Right renal pelvis (tissue), 4 donors: ENCODE data around the gene HSPB9. TPM values are rescaled to one million over a fixed set of nuclear protein-coding genes. Genes with fewer than 3 reads are reported as not detected.

Experiments
- DNase-seq, 4 donors: peaks; one replicate each; pipeline ENCODE4 v3.0.0-alpha.2; 2013; ENCODE audit warnings: low read depth in 4 of 4, low spot score in 3 of 4, missing footprints in 1 of 4
- polyA plus RNA-seq, 4 donors: library from polyadenylated mRNA; unstranded; fragments of 120-200 nt; gene quantifications; one replicate each; pipeline ENCODE4 v1.2.1, GENCODE V29; 2013; ENCODE audit not compliant: insufficient read length in 4 of 4

The HSPB9 gene
- polyA plus RNA-seq, 4 donors = 0.14 to 0.31 (median 0.21) TPM

DNA sequence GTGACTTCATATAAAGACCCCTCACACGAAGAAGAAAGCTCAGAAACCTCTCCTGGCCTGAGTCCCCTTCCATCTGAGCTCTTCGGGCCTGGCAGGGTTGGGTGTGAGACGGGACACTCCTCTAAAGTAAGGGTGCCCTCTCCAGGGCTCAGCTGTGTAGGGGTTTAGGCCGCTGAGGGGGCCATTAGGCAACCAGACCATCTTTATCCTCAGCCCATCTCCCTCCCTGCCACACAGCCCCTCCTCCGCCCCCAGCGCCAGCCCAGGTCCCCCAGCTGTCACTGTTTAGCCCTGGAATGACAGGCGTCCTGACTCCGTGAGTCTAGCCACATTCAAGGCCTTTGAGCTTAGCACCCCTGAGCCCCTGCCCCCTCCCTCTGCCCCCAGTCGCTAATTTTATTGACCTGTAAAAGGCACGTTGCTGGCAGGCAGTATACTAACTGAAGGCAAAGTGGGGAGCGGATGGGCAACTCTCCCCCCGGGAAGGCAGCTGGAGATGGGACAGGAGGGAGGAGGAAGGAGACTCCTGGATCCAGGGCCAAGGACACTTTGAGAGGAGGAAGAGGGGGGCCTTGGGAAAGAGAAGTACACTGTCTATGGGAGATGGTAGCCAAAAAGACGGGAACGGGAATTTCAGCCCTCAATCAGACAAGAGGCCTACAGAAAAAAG, 23.7 kb upstream of the HSPB9 start:
- DNase-seq = no peak

GRCh38 chr17:42101513-42102292, 20.9 kb upstream of the HSPB9 start:
- no peak for DNase-seq

- no peak for DNase-seq
These were observed 19.2 kb upstream of the HSPB9 start for GRCh38 chr17:42103221-42103954.

DNA sequence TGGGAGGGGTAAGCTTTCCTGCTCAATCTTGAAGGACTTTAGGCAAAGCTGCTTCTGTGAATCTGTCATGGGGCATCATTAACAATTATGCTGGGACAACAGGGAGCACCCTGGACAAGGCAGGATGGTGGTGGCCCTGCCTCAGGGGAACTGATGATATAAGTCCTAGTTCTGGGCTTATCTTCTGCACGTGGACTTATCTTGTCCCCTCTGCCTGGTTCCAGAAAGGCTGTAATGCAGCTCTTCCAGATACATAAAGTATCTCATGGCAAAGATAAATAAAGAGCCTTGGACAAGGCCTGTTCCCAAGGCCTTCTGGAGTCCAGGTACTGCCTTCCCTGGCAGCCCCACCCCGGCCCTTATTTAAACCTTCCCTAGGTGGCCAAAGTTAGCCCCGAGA, 18.3 kb upstream of the HSPB9 start:
- DNase-seq = no peak

GRCh38 chr17:42106009-42106408, 16.6 kb upstream of the HSPB9 start:
- no peak for DNase-seq

DNA sequence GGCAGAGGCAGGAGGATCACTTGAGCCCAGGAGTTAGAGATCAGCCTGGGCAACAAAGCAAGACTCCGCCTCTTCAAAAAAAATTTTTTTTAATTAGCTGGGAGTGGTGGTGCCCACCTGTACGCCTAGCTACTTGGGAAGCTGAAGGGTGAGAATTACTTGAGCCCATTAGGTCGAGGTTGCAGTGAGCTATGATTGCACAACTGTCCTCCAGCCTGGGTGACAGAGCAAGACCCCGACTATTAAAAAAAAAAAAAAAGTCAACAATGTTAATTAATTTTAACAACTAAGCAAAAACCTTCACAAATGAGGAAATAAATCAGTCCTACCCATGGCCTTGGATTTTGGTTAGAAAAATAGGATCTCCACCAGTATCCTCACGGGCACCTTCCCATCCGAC, 15.5 kb upstream of the HSPB9 start:
- DNase-seq = no peak

DNA sequence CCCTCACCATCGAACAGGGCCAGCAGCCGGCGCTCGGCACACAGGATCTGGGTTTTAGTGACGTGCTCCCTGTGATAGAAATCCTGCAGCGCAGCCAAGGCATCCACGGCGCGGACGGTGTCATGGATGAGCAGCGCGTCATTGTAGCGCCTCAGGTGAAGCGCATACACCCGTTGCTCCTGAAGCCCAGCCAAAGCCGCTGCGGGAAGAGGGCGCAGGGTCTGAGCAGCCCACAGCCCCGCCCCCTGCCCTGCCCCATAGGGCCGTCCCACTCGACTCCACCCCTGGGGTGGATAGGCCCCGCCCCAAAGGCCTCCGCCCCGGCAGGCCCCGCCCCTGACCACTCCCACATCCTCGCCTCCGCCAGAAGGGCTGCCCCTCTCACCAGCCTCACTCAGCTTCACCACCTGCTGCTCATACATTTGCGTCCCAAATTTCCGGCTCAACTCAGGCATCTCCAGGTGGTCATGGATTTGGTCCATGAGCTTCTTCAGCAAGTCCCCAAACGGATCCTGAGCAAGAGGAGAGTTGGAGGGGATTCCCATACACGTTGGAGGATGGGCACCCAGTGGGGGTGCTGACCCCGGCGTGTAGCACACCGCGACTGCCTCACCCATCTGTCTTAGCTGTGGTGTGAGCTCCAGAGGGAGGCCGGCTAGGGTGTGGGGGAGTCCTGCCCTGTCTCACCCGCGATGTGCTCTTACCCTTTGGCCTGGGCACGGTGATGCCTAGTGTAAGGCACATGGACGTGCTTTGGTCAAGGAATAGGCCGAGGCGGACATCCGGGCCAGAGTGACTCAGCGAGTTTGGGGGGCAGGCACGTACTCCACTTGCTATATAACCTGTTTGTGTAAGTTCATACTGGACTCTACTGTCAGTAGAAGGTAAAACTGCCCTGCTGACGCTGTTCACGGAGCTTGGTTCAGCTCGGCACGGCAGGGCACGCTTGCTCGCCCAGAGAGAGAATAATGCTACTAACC, 14.7 kb upstream of the HSPB9 start:
- peak; percentile 61 to 67 (median 62) for DNase-seq

DNA sequence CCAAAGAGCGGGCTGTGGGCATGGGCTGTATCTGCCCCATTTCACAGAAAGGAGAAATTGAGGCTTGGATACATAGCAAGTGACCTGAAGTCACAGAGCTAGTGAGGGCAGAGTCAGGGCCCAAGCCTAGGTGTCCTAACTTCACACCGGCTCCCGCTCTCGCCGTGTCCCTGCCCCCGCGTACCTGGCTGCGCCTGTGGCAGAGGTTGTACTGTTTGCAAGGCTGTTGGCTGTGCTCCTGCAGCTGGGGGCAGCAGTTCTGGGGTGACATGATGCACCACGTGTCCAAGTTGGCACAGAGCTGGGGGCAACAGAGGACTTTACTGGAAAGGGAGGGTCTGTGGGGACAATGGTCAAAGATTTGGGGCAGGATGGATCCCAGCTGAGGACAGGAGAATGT, 13.5 kb upstream of the HSPB9 start:
- DNase-seq = no peak

- no peak for DNase-seq
These were observed 12.0 kb upstream of the HSPB9 start for GRCh38 chr17:42110301-42111264.

GRCh38 chr17:42111265-42111636, 11.4 kb upstream of the HSPB9 start:
- no peak for DNase-seq

- DNase-seq = no peak
These were observed 10.6 kb upstream of the HSPB9 start for GRCh38 chr17:42111871-42112551.

DNA sequence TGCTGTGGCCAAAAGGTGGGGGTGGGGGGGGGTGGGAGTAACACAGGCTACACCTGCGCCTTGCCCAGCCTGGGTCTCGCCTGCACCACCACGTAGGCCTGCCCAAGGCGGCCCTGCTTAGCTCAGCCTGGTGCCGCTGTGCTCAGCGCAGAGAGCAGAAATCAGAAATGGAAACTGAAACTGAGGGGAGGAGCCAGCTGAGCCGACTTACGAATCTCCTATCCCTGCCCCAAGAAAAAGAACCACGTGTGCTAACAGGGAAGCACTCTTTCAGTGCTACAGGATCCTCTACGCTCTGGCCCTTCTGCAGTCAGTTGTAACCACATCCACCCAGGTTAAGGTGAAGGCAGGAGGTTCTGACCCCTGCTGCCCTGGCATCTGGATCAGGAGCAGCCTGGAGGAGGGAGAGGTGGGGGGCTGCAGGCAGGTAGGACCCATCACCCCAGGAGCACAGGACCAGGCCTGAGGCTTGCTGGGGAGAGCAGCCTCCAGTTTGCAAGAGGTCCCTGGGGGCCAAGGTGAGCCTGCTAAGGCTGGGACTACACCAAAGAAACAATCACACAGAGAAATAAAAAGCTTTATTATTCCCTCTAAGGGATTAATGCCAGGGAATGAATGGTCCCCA, 9.9 kb upstream of the HSPB9 start, which contains the start of gene DHX58:
Gene DHX58, minus strand, starts transcription at position 163 of the 625 bp plus-strand sequence. CDS start 822 bp downstream, outside the sequence.
- DNase-seq = peak in 3 of 4 donors; percentile 52 to 58 (median 55)

DNA sequence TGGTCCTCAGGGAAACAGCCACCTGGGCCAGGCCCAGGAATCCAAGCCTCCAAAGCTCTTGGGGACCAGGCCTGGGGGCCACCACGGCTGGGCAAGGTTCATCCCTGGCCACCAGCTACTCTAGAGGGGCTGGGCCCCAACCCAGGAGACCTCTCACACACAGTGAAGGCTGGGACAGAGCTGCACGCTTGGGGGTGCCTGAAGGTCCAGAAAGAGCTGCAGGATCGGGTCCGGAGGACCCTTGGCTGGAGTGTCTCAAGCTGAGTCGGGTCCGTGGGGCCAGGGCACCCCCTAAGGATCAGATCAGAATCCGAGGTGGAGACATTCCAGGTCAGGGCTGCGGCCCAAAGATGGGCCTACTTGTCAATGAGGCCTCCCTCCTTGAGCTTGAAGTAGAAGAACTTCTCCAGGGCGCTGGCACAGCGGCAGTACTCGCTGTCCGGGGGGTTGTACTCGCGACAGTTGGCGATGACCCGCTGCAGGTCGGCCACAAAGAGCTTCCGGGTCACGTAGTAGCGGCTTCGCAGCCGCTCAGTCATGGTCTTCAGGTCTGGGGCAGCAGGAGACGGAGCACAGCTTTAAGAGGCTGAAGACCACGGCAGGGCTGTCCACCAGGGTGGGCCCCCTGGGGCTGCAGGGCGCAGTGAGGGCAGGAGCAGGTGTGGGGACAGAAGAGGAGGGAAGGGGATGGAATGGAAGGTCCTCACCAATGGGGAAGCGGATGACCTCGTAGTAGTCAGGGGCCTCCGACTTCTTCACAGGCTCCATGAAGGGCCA, 9.1 kb upstream of the HSPB9 start:
- no peak for DNase-seq

- DNase-seq = no peak
These were observed 8.5 kb upstream of the HSPB9 start for GRCh38 chr17:42114118-42114517.

DNA sequence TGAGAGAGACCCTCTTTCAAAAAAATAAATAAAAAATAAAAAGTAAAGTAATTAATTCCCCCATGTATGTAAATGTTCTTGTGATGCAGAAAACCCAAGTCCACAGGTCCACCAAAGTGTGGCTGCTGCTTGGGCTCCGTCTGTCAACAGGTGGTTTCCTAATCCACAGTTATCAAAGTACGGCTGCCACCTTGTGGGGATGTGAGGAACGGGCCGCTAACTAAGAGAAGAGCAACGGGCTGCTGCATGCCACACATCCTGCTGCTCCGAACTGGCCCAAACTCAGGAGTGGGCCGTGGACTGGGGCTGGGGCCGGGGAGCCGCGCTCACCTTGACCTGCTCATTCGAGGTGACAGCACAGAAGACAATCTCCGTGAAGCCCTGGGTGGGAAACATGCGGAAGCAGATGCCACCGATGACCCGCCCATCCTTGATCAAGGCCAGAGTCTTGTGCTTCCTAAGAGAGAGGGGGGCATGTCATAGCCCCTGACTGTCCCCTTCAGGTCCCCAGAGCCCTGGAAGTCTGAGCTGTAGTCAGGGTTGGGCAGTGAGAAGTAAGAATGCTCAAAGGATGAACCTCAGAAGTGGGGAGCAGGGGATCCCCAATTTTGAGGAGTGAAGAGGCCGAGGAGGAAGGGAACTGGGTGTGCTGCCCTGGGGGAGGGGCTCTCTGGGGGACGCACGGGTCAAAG, 5.8 kb upstream of the HSPB9 start:
- DNase-seq = peak; percentile 64 to 74 (median 66)

DNA sequence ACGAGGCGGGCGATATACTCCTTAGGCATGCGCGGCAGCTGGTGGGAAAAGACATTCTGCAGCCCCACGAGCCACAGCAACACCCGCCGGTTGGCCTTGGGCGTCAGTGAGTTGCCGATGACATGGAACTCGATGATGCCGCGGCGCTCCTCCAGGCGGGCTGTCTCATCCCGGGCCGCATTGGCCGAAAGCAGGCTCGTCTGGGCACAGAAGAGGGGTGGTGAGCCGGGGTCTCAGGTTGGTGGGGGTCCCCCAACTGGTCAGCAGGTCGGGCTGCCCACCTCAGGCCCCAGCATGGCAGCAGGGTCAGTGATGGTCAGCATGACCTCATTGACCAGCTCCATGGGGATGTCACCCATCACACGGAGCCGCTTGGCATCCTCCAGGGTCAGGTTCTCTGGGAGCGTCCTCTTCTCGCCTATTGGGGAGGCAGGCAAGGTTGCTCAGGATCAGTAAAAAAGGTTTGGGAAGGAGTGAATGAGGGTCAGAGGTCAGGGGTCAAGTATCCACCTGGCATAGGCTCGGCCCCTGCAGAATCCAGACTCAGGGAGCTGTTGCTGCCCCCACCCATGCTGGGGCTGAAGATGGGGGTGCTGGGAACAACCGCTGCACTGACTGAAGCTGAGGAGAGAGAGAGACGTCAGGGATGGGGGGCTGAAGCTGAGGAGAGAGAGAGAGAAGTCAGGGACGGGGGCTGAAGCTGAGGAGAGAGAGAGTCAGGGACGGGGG, 5.0 kb upstream of the HSPB9 start:
- no peak for DNase-seq
